Measurements from ENCODE around the gene SLC16A7. TPM values are rescaled to one million over a fixed set of nuclear protein-coding genes. Genes with fewer than 3 reads are reported as not detected.

Gene SLC16A7
- total RNA-seq, 1 experiment from 2014 or later = 2.7 TPM

DNA sequence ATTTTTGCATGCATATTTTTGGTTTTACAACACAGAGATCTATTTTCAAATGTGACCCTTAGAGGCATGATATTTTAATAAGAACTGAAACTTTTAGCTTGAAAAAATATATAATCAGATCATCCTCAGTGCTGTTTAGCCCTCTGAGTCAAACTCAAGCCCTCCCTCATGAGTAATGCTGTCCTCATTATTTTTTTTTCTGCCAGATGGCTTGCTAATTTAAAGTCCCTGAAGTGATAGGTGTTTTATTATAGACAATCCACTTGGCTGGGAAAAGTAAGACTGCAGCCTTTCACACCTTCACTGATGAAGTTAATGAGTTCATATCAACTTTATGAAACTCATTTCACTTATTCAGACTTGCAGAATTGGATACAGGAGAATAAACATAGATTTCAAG lies 227.7 kb downstream of the SLC16A7 start:
- intact Hi-C loops (cut with micrococcal nuclease; ENCODE audit: unreplicated experiment) = no loop called here
- no peak for DNase-seq
- peaks cover 8% of the 10 kb centered on the region; the same call in 1 of the 2 replicates for H3K9me3 ChIP-seq (ENCODE audit: insufficient read depth, low read depth)
- H3F3A ChIP-seq (ENCODE audit: insufficient read depth, low read depth) = no peaks in the 10 kb centered on the region
- no peaks in the 10 kb centered on the region for H3K4me1 ChIP-seq (replicated peaks; ENCODE audit: insufficient read depth)
- H3K79me2 ChIP-seq (ENCODE audit: low read depth) = no peaks in the 10 kb centered on the region
- no peaks in the 10 kb centered on the region for H3K27me3 ChIP-seq (ENCODE audit: insufficient read depth, low read depth)
- BruUV-seq (replicated peaks) = no TSS peak
- H3K36me3 ChIP-seq (ENCODE audit: low read depth) = no peaks in the 10 kb centered on the region
- no peak overlapping the region for H3K27ac ChIP-seq
- H3K9me2 ChIP-seq (ENCODE audit: insufficient read depth) = no peaks in the 10 kb centered on the region; the same call in 1 of the 2 replicates
- no peak for TF ChIP-seq CTCF (conservative IDR thresholded peaks at IDR 0.05)
- no peak for TF ChIP-seq EZH2 (IDR thresholded peaks at IDR 0.05; ENCODE audit: low read depth)
- no peak overlapping the region for H2AFZ ChIP-seq
- H3K4me3 ChIP-seq = no peak overlapping the region
- H4K20me1 ChIP-seq (ENCODE audit: insufficient read depth) = no peaks in the 10 kb centered on the region
- H3K4me2 ChIP-seq = no peak overlapping the region
- ChIA-PET POLR2A (ENCODE audit: unreplicated experiment) (no interaction called here), CTCF (no interaction called here)

DNA sequence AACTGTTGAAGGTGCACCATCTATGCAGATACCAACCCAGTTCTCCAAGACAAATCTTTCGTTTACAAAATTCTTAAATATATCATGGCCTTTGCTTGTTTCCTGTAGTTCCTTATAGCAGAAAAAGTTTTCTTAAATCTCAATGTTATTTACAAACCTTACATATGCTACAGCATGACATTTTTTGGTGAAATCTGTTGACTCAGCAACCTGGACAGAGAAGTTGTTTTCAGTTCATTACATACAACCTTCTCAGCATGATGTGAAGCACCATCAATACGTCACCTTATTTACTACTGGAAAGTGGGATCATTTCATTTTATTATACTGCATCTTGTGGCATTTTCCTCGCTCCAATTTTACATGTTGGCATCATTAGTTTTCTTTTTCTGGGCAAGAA lies 231.9 kb downstream of the SLC16A7 start:
- H3K27me3 ChIP-seq (ENCODE audit: insufficient read depth, low read depth) = no peaks in the 10 kb centered on the region
- CTCF ChIA-PET = no interaction called here

DNA sequence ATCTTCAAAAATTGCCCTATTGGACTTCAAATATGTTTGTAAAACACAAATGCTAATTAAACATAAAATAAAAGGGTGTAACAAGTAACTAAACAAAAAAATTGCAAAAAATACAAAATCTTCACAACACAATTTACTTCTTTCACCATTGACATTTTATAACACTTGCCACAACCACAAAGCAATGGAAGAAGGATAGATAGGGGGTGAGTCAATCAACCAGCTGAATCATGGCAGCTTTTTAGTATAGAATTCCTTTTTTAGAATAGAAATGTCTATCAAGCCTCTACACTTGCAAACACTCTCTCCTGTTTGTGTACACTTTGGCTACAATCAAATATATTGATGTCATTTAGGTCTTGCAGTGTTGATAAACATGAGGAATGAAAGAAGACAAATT lies 232.7 kb downstream of the SLC16A7 start:
- no peaks in the 10 kb centered on the region for H3K27me3 ChIP-seq (ENCODE audit: insufficient read depth, low read depth)
- no peaks in the 10 kb centered on the region for H3F3A ChIP-seq (ENCODE audit: insufficient read depth, low read depth)
- H2AFZ ChIP-seq = no peak overlapping the region
- intact Hi-C loops (cut with micrococcal nuclease; ENCODE audit: unreplicated experiment) = no loop called here
- CTCF ChIA-PET = no interaction called here
- peaks cover 8% of the 10 kb centered on the region; the same call in 1 of the 2 replicates for H3K9me3 ChIP-seq (ENCODE audit: insufficient read depth, low read depth)
- no peak overlapping the region for H3K4me2 ChIP-seq
- H4K20me1 ChIP-seq (ENCODE audit: insufficient read depth) = no peaks in the 10 kb centered on the region
- H3K9me2 ChIP-seq (ENCODE audit: insufficient read depth) = no peaks in the 10 kb centered on the region
- no peaks in the 10 kb centered on the region for H3K79me2 ChIP-seq (ENCODE audit: low read depth)
- H3K27ac ChIP-seq = no peak overlapping the region
- no peak for DNase-seq
- no peaks in the 10 kb centered on the region for H3K4me1 ChIP-seq (replicated peaks; ENCODE audit: insufficient read depth)
- no peak for TF ChIP-seq CTCF (conservative IDR thresholded peaks at IDR 0.05)
- TF ChIP-seq EZH2 (IDR thresholded peaks at IDR 0.05; ENCODE audit: low read depth) = no peak
- no TSS peak for BruUV-seq (replicated peaks)
- no peaks in the 10 kb centered on the region for H3K36me3 ChIP-seq (ENCODE audit: low read depth)
- POLR2A ChIA-PET (ENCODE audit: unreplicated experiment) = no interaction called here
- no peak overlapping the region for H3K4me3 ChIP-seq

More for the DNA sequence above, 231.9 kb downstream of the SLC16A7 start:
- H3K4me2 ChIP-seq = no peak overlapping the region
- no peak overlapping the region for H3K4me3 ChIP-seq
- H4K20me1 ChIP-seq (ENCODE audit: insufficient read depth) = no peaks in the 10 kb centered on the region
- no TSS peak for BruUV-seq (replicated peaks)
- no peaks in the 10 kb centered on the region; the same call in 1 of the 2 replicates for H3K9me2 ChIP-seq (ENCODE audit: insufficient read depth)
- H2AFZ ChIP-seq = no peak overlapping the region
- no peaks in the 10 kb centered on the region for H3K79me2 ChIP-seq (ENCODE audit: low read depth)
- H3K36me3 ChIP-seq (ENCODE audit: low read depth) = no peaks in the 10 kb centered on the region
- no peak for TF ChIP-seq CTCF (conservative IDR thresholded peaks at IDR 0.05)
- TF ChIP-seq EZH2 (IDR thresholded peaks at IDR 0.05; ENCODE audit: low read depth) = no peak
- no peak for DNase-seq
- peaks cover 8% of the 10 kb centered on the region; the same call in 1 of the 2 replicates for H3K9me3 ChIP-seq (ENCODE audit: insufficient read depth, low read depth)
- H3K27ac ChIP-seq = no peak overlapping the region
- intact Hi-C loops (cut with micrococcal nuclease; ENCODE audit: unreplicated experiment) = no loop called here
- POLR2A ChIA-PET (ENCODE audit: unreplicated experiment) = no interaction called here
- H3F3A ChIP-seq (ENCODE audit: insufficient read depth, low read depth) = no peaks in the 10 kb centered on the region
- H3K4me1 ChIP-seq (replicated peaks; ENCODE audit: insufficient read depth) = no peaks in the 10 kb centered on the region
